Nephron progenitor cell (in vitro differentiated cells): ENCODE measurements around the gene MRPL21.

Experiments used
- DNase-seq: peaks from one replicate; pipeline ENCODE4 v3.0.0; 2021
- H3K27ac Mint-ChIP-seq: 2 replicates; pipeline ENCODE4 v1.8.0; 2021; ENCODE audit warnings: mild to moderate bottlenecking, moderate library complexity, mixed read lengths
- H3K27me3 Mint-ChIP-seq: 2 replicates; pipeline ENCODE4 v1.8.0; 2021; ENCODE audit warnings: mild to moderate bottlenecking, low read depth, mixed read lengths; ENCODE audit not compliant: poor library complexity
- H3K36me3 Mint-ChIP-seq: 2 replicates; pipeline ENCODE4 v1.8.0; 2021; ENCODE audit warnings: low read depth, mixed read lengths
- H3K4me1 Mint-ChIP-seq: 2 replicates; pipeline ENCODE4 v1.8.0; 2021; ENCODE audit warnings: mixed read lengths
- H3K4me3 Mint-ChIP-seq: 2 replicates; pipeline ENCODE4 v1.8.0; 2021; ENCODE audit warnings: mild to moderate bottlenecking, moderate library complexity, mixed read lengths
- H3K9me3 Mint-ChIP-seq: 2 replicates; pipeline ENCODE4 v1.8.0; 2021; ENCODE audit warnings: mild to moderate bottlenecking, moderate library complexity, mixed read lengths
- TF ChIP-seq, protein P1 (sequence below): fragments of 200-600 bp; sonication (generic); IDR thresholded peaks from 2 replicates; pipeline ENCODE4 v1.5.0; 2021; ENCODE audit warnings: antibody characterized with exemption

MRPL21 gene

DNA sequence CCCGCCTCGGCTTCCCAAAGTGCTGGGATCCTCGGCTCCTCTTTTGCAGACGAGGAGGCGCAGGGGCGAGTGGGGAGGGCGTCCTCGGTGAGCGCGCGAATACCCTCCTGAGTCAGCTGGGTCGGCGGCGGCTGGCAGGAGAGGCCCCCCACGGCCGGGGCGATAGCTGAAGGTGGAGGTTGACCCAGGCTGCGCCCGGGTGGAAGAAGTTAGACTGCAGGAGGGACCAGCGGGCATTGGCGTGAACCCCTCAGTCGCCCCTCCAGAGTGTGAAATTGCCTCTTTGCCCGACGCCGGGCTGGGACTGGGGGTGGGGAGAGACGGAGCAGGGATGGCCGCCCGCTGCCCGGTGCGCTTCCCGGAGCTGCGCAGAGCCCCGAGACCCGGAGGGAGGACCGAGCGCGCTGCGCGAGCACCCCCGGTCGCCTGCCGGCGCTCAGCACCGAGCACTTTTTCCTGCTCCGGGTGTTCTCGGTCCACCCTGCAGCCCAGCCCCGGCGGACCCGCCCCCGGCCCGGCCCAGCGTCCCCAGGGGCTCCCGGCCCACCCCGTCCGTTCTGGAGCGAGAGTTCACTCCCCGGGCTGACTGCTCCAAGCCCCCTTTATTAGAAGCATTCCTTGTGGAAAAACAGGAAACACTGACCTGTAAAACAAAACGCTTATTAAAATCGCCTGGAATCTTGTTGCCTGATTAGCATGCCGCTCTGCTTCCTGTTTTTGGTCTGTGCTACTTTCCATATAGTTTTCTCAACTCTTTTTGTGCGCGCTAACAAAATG lies 48.2 kb downstream of the MRPL21 start:
- Mint-ChIP-seq H3K9me3 (peaks cover 18% of the 10 kb centered on the region), H3K27me3 (peaks cover 78% of the 10 kb centered on the region), H3K36me3 (no peaks in the 10 kb centered on the region), H3K4me3 (peak overlapping the region; percentile 70), H3K27ac (no peak overlapping the region), H3K4me1 (peaks cover 6% of the 10 kb centered on the region)
- DNase-seq, result peak; percentile 52
- TF ChIP-seq, protein P1, sequence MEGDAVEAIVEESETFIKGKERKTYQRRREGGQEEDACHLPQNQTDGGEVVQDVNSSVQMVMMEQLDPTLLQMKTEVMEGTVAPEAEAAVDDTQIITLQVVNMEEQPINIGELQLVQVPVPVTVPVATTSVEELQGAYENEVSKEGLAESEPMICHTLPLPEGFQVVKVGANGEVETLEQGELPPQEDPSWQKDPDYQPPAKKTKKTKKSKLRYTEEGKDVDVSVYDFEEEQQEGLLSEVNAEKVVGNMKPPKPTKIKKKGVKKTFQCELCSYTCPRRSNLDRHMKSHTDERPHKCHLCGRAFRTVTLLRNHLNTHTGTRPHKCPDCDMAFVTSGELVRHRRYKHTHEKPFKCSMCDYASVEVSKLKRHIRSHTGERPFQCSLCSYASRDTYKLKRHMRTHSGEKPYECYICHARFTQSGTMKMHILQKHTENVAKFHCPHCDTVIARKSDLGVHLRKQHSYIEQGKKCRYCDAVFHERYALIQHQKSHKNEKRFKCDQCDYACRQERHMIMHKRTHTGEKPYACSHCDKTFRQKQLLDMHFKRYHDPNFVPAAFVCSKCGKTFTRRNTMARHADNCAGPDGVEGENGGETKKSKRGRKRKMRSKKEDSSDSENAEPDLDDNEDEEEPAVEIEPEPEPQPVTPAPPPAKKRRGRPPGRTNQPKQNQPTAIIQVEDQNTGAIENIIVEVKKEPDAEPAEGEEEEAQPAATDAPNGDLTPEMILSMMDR, result no peak

DNA sequence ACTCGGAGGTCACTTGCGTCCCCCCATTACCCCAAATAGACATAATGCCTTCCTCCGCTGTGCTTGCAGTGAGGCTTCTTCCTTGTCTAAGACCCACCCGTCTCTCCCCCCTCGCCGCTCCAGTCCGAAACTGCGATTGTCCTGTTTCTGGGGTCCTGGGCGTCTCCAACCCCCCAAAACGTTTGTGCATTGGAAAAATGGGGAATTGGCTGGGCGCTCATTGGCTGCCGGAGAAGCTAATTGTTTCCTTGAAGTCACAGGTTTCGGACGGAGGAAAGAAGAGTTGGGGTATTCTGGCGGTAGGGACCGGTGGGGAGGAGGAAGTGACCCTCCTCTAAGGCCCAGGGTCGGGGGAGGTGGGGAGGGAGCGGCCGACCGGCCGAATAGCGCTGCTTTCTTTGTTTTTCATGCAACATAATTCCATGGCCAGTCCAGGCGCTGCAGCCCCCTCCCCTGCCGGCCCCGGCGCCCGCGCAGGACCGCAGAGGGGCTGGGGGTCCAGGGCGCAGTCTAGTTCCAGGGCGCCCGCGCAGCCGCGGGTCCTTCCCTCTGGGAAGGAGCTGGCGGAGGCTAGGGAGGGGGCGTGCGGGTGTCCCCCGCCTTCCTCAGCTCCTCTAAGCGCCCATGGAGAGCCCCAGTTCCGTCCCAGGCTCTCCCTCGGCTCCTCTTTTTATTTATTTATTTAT lies 49.2 kb downstream of the MRPL21 start:
- Mint-ChIP-seq H3K4me3 (peak overlapping the region; percentile 74), H3K4me1 (peaks cover 6% of the 10 kb centered on the region), H3K9me3 (peaks cover 12% of the 10 kb centered on the region), H3K27me3 (peaks cover 88% of the 10 kb centered on the region), H3K36me3 (no peaks in the 10 kb centered on the region), H3K27ac (no peak overlapping the region)
- peak; percentile 38 for DNase-seq
- TF ChIP-seq, protein P1, result no peak

DNA sequence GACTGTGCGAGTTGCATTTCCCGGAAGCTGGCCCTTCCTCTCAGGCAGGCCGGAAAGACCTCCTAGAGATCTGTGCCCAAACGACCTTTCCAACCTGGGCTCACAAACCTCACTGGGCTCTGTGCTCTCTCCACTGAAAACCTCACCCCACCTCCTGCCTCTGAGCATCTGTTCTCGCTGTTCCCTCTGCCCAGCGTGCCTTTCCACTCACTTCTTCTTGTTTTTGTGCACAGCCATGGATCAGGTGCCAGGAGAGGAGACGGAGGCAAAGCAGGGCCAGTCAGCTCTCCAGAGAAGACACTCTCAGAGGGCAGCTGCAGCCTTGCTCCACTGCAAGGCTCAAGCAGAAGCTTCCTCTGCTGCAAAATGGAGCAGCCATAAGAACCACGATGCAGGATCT lies 51.0 kb downstream of the MRPL21 start:
- Mint-ChIP-seq H3K4me3 (no peak overlapping the region), H3K36me3 (no peaks in the 10 kb centered on the region), H3K27ac (no peak overlapping the region), H3K4me1 (peaks cover 6% of the 10 kb centered on the region), H3K9me3 (peaks cover 5% of the 10 kb centered on the region), H3K27me3 (peaks cover 98% of the 10 kb centered on the region)
- DNase-seq, result no peak
- TF ChIP-seq, protein P1, result no peak

DNA sequence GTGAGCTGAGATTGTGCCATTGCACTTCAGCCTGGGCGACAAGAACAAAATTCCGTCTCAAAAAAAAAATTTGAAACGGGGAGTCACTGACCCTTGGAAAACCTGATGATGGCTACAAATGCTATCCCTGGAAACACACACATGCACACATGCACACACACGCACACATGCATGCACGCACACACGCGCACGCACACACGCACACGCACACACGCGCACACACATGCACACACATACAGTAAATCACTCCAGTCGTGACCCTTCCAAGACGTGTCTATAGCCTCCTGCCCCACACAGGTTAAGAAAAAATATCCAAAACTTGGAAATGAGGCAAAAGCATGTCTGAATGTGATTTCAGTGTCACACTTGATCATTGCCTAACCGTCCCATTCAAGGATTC lies 55.2 kb downstream of the MRPL21 start:
- H3K9me3 Mint-ChIP-seq, result no peaks in the 10 kb centered on the region
- DNase-seq, result no peak
- H3K27me3 Mint-ChIP-seq, result peaks cover 98% of the 10 kb centered on the region
- no peak overlapping the region for H3K4me3 Mint-ChIP-seq
- peaks cover 4% of the 10 kb centered on the region for H3K4me1 Mint-ChIP-seq
- TF ChIP-seq, protein P1, result no peak
- H3K36me3 Mint-ChIP-seq, result no peaks in the 10 kb centered on the region
- H3K27ac Mint-ChIP-seq, result no peak overlapping the region

DNA sequence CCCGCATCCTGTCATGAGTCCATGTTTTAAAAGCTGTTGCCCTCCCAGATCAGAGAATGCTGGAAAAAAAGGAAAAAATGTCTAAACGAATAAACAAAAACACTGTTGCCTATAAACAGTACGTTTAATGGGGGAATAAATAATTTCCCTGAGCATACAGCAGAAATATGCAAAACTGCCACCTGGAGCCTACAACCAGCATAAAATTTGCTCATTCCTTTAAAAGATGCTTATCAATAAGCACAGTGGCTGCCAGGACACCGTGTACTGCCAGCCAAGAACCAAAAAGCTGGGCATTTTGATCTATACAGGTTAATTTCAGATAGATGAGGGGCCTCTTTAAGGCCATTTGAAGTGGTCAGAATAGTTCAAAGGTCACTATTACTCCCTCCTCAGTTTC lies 56.2 kb downstream of the MRPL21 start:
- TF ChIP-seq, protein P1, result no peak
- Mint-ChIP-seq H3K27me3 (peaks cover 98% of the 10 kb centered on the region), H3K27ac (no peak overlapping the region), H3K4me1 (peaks cover 8% of the 10 kb centered on the region), H3K4me3 (no peak overlapping the region), H3K9me3 (no peaks in the 10 kb centered on the region), H3K36me3 (no peaks in the 10 kb centered on the region)
- DNase-seq, result no peak
